ENCODE measurements around the gene RGS12.

The RGS12 gene

DNA sequence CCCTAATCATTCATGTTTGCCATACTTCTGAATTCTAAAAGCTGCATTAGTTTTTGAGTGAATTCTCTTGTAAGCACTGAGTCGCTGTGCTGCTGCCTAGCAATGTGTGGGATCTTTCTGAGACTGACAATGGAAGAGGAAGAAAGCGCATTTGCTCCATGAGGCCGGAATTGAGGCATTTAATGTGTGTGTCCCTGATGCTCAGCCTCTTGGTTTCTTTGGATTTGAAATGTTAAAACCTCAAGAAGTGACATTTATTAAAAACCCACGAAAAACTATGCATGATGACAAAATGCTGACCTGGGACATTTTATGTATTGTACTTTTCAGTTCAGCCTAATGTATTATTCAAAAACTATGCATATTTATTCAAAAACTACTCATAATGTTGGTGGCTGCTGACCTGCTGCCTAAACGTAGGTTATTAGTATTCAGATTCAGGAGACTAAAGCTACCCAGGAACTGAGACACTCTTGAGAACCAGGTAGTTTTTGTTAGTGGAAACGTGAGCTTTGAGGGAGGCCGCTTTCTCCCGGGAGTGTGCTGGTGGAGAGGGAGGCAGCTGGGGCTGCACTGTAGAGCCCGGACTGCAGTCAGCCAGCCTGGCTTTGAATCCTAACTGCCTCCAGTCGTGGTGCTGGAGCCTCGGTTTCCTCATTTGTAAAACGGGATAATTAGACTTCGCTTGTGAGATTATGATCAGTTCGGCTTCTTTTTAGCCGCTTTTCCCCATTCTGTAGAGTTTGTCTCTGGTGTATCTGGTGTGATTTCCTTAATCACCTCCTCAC lies 11.3 kb downstream of the RGS12 start:
- in situ Hi-C loops (cut with HindIII; ENCODE audit: low pct_ligation_motif_present, low pct_unique_long_range_greater_than_20kb, low sequenced_read_pairs) = no loop called here
- DNase-seq = no peak

DNA sequence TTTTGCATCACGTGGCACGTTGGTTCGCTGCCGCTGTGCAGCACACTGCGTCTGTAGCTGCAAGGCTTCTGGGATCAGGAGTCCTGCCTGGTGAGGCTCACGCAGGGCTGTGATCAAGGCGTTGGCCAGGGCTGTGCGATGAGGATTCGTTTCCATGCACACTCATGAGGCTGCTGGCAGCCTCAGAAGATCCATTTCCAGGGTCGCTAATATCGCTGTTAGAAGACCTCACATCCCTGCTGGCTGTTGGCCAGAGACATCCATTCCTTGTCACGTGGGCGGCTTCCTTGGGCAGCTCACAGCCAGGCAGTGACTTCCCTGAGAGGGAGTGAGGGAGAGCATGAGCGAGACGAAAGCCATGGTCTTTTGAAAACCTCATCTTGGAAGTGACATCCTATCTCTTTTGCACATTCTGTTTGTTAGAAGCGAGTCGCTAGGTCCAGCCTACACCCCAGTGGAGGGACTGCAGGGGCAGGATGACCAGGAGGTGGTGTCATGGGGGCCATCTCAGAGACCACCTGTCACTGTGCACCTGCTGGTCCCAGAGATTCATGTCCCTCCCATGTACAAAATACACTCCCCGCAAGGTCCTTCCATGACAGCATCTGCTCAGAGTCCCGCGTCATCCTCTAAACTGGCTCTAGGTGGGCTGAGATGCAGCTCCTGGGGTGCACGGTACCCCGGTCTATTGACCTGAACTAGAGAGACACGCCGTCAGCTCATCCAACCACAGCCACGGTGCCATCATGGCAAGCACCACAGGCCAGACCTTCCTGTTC lies 12.2 kb downstream of the RGS12 start:
- DNase-seq = no peak
- in situ Hi-C loops (cut with HindIII; ENCODE audit: low pct_ligation_motif_present, low pct_unique_long_range_greater_than_20kb, low sequenced_read_pairs) = no loop called here

DNA sequence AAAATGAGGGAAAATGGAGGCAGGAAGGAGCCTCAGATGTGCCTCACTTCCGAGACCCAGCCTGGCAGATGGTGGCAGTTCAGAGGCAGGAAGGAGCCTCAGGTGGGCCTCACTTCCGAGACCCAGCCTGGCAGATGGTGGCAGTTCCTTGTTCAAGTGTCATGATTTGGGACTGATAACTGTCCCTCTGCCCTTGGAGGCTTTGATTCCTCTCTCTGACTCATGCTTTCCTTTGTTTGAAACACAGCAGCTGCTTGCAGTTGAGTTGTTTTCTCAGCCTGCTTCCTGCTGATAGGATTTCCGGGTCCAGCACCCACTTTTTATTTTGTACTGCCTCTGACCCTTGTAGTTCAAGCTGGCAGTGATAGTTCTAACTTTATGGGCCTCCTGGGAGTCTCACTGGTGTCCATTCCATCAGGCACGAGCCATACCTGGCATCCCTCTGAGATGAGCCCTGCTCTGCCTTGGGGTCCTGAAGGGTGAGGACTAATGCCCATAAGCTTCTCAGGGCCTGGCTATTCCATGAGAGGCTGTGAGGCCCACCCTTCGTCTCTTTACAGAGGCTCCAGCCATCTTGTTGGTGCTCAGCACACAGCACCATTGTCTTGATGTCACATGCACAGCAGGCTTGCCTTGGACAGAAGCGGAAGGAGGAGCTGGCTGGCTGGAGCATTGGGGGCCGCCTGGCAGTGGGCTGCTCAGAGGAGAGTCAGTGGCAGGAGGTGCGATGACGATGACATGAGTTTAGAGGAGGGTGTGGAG lies 13.0 kb downstream of the RGS12 start:
- in situ Hi-C loops (cut with HindIII; ENCODE audit: low pct_ligation_motif_present, low pct_unique_long_range_greater_than_20kb, low sequenced_read_pairs) = no loop called here

DNA sequence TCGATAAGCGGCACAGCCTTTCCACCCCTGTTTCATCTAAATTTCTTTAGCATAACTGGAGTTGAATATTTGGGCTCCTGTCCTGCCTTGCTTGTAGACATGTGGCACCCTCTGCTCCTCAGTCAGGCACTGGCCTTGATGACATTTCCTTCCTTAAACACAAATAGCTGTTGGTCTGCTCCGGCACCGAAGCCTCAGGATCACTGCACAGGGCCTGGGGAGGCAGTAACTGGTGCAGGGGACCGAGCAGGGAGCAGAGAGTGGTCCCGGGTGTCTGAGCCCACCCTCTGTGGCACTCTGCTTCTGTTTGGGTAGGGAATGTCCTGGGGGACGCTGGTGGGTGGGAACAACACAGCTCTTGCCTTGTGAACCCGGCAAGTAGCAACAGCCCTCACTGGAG lies 13.6 kb downstream of the RGS12 start:
- in situ Hi-C loops (cut with HindIII; ENCODE audit: low pct_ligation_motif_present, low pct_unique_long_range_greater_than_20kb, low sequenced_read_pairs) = no loop called here
- no peak for DNase-seq

More for the DNA sequence above, 13.0 kb downstream of the RGS12 start:
- DNase-seq = no peak

DNA sequence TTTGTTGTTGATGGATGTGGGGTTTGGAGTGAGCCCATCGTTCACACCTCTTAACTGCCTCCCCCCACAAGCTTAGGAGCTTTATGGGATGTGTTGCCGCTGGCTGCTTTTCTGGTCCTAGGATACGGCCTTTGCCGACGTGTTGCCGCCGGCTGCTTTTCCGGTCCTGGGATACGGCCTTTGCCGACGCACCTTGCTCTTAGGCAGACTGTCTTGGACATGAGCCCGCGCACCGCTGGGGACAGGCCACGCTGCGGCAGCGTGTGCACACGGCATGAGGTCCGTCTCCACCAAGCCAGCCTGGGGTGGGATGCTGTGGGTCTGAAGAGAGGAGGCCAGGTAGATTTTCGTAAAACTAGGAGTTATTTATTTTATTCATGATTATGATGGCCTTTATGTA lies 14.2 kb downstream of the RGS12 start:
- in situ Hi-C loops (cut with HindIII; ENCODE audit: low pct_ligation_motif_present, low pct_unique_long_range_greater_than_20kb, low sequenced_read_pairs) = no loop called here

DNA sequence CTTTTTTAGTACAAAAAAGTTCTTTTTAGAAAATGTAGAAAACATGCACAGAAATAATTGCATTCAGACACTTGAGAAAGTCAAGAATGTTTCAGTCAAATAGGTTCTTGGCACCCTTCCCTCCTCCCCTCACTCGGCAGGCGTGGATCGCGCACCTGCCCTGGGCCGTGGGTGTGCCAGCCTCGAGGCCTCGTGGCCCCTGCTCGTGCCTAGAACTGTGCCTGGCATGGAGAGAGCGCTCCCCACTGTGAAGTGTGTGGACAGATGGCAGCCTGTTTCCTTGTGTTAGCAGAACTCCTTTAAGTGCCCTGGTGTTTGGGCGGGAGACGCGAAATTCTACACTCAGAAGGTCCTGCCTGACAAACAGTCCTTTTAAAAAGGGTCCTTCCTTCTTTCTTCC lies 14.7 kb downstream of the RGS12 start:
- in situ Hi-C loops (cut with HindIII; ENCODE audit: low pct_ligation_motif_present, low pct_unique_long_range_greater_than_20kb, low sequenced_read_pairs) = no loop called here
- no peak for DNase-seq

More for the DNA sequence above, 14.2 kb downstream of the RGS12 start:
- no peak for DNase-seq

DNA sequence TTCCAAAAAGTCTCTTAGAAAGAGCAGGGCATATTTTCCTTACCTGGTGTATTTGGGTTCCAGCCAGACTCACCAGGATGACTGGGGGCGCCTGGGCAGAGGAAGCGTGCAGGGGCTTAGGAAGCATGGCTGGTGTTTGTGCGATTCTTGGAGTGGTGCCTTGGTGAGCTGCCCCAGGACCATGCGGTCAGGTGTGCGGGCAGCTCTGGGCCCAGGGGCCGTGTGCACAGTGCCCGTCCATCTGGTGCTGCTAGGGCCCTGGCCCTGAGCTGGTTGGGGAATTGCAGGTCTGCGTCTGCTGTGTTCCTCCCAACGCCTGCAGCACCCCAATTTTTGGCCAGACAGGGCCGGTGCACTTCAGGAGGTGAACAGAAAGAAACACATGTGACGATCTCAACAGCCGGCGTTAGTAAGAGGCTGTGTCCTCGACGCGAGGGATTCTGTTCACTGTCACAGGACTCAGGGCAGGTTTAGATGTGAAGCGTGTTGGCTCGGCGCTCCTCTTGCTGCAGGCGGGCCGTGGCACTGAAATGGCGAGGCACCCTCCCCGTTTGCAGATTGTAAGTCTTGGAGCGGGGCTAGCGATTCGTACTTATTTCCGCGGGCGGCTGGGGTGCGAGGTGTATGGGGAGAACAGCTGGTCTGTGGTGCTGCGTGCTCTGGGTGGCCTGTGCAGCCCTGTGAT lies 15.2 kb downstream of the RGS12 start:
- in situ Hi-C loops (cut with HindIII; ENCODE audit: low pct_ligation_motif_present, low pct_unique_long_range_greater_than_20kb, low sequenced_read_pairs) = no loop called here
- DNase-seq = no peak

DNA sequence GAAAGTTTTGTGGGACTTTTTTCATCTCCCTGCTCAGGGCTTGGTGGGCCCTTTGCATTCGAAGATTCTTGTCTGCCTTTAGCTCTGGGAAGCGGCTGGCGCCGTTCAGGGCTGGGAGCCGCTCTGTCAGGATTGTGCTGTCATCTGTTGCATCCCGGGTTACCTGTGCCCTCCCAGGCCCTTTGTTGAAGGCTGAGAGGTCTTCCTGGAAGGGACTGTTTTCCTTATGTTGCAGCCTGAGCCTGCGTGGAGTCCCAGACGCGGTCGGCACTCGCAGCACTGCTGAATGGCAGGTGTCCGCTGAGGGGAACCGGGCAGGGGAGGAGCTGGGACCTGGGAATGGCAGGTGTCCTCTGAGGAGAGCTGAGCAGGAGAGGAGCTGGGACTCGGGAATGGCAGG lies 15.9 kb downstream of the RGS12 start:
- DNase-seq = no peak
- in situ Hi-C loops (cut with HindIII; ENCODE audit: low pct_ligation_motif_present, low pct_unique_long_range_greater_than_20kb, low sequenced_read_pairs) = no loop called here

DNA sequence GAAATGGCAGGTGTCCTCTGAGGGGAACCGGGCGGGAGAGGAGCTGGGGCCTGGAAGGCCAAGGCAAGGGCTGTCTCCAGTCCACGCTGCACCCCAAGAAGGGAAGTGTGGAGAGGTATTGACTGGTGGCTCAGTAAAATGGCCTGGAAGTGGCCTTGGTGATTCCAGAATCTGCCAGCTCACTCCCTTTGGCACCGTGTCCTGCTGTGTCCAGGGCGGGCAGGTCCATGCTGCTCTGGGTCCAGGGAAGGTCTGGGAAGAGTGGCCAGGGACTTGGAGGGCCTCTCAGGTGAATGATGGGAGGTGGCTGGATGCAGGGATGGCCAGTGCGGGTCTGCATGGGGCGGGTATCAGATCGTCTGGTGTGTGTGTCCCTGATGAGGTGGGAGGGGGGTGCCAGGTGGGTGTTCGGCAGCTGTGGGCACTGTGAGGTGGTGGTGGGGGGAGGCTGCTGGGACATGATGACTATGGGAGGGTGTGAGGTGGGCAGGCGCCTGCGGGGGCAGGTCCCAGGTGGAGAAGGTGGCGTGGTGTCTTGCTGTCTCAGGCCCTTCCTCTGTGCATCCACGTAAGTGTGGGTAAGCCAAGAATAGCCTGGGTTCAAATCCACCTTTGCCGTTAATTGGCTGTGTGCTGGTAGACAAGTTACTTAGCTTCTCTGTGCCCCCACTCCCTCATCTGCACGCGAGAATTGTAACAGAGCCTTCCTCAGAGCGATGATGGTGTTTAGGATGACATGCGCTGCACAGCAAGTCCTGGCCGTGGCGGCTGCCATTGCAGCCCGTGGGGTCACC lies 17.7 kb downstream of the RGS12 start:
- DNase-seq = no peak
- in situ Hi-C loops (cut with HindIII; ENCODE audit: low pct_ligation_motif_present, low pct_unique_long_range_greater_than_20kb, low sequenced_read_pairs) = no loop called here

DNA sequence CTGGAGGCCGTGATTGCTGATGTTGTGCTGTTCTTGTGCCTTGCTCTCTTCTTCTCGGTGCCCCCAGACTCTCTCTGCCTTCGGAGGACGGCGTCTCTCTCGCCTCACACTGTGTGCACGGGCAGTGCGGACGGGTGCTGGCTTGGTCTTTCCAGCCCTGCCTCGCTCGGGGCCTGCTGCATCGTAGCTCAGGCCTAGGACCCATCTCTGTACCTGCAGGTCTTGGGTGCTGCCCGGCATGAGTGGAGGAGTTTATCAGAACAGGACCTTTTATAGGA lies 18.2 kb downstream of the RGS12 start:
- in situ Hi-C loops (cut with HindIII; ENCODE audit: low pct_ligation_motif_present, low pct_unique_long_range_greater_than_20kb, low sequenced_read_pairs) = no loop called here
- DNase-seq = no peak

DNA sequence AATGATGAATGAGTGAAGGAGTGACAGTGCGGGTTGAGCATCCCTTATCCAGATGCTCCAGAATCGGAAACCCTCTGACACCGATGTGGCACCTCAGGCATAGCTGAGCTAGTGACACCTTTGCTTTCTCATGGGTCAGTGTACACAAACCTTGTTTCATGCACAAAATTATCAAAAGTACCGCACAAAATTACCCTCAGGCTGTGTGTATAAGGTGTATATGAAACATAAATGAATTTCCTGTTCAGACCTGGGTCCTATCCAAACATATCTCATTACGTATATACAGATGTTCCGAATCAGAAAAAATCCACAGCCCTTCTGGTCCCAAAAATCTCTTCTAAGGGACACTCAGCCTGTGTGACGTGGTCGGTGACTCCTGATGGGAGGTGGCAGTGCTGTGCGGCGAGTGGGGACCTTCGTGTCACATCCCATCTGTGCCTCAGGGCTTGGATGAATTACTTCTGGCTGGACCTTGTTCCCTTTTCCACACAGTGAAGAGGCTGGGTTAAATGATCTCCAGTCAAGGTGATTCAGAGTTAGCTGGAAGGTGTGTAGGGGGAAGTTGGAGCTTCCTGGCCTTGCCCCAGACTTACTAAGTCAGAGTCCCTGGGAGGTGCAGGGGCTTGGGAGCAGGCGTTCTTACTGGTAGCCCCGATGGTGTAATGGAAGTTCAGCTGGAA lies 18.8 kb downstream of the RGS12 start:
- no peak for DNase-seq
- in situ Hi-C loops (cut with HindIII; ENCODE audit: low pct_ligation_motif_present, low pct_unique_long_range_greater_than_20kb, low sequenced_read_pairs) = no loop called here

DNA sequence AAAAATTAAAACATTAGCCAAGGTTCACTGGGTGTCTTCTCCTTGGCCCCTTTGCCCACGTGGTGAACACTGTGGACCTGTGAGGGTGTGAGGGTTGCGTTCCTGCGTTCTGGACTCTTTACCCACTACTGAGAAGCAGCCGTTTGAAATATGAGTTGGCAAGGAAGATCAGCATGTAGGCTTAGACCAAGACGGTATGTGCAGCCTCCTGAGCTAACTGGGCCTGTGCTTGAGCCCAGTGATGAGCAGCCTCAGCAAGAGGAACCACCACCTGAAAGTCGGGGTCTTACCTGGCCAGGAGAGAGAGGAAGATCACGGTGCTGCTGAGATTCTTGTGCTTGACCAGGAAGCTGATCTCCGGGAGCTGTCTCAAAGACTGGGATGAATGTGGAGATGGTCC lies 19.5 kb downstream of the RGS12 start:
- DNase-seq = no peak
- in situ Hi-C loops (cut with HindIII; ENCODE audit: low pct_ligation_motif_present, low pct_unique_long_range_greater_than_20kb, low sequenced_read_pairs) = no loop called here

DNA sequence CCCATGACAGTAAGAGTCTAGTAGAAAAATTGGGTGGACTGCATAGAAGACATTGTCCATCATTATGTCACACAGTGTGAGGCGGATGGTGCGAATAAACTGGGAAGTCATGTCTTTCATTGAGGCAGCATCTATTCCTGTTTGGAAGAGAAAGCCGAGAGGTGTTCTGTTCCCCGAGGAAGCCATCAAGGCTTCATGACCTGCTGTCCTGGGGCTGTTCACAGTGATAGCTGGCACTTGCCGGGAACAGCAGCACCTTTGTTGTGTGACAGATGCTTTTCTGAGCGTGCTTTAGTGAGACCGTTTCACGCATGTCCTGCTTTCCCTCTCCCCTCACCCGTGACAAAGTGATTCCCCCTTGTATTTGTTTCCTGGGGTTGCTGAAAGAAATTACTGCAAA lies 20.3 kb downstream of the RGS12 start:
- no peak for DNase-seq
- in situ Hi-C loops (cut with HindIII; ENCODE audit: low pct_ligation_motif_present, low pct_unique_long_range_greater_than_20kb, low sequenced_read_pairs) = no loop called here

DNA sequence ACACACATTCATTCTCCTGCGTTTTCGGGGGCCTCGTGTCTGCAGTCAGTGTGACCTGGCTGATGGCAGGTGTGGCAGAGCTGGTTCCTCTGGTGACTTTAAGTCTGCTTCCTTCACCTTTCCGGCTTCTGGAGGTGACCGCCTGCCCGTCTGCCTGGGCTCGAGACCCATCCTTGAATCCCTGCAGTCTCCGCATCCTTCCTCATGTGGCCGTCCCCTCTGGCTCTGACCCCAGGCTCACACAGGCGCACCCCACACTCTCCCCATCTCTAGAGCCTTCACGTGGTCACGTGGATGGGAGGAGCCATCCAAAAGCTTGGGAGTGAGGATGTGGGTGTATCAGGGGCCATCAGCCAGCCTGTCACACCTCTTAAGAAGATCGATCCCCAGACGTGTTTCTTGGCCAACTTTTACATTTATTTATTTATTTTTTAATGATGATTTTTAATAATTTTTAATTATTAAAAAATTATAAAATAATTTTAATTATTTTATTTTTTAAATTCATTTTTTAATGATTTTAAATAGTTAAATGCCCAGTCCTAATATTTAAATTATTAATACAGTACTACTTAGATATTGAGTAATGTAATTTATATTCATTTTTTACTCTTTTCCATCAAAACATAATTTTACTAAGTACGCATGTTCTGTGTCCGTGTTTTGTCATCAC lies 20.9 kb downstream of the RGS12 start:
- no peak for DNase-seq

DNA sequence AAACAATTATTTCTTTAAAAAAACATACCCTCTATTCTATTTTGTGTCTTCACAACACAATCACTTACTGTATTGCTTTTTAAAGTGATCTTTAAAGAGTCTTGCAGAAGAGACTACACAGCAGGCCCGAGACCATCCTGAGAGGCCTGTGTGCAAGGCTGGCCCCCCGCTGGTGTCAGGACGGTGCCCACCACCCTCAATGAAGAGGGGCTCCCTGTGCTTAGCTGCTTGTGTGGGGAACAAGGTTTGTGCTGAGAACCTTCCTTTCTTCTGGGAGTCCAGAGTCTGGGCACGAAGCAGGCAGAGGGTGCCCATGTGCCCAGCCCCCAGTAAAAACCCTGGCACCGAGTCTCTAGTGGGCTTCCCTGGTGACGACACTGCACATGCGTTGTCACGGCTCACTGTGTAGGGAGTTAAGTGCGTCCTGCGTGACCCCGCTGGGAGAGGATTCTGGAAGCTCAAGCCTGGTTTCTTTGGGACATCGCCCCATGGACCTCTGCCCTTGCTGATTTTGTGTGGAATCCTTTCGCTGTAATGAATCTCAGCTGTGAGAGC lies 22.0 kb downstream of the RGS12 start:
- in situ Hi-C loops (cut with HindIII; ENCODE audit: low pct_ligation_motif_present, low pct_unique_long_range_greater_than_20kb, low sequenced_read_pairs) = no loop called here
- no peak for DNase-seq

More for the DNA sequence above, 20.9 kb downstream of the RGS12 start:
- in situ Hi-C loops (cut with HindIII; ENCODE audit: low pct_ligation_motif_present, low pct_unique_long_range_greater_than_20kb, low sequenced_read_pairs) = no loop called here

DNA sequence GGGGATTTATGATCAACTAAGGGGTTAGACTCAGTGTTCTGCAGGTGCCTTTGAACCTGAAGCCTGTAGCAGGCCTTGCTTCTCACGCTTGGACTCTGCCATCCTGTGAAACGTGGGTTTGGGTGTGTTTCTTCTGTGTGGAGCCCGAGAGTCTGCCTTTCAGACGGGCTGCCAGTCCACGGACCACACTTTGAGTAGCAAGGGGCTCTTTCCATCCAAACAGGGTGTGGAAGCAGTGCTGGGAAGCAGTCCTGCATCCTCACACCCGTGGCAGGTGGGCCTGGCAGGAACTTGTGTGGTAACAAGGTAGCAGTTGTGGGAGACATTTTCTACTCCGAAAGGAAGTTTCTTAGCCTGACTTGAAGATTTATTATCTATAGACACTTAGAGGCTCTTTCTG lies 22.7 kb downstream of the RGS12 start:
- in situ Hi-C loops (cut with HindIII; ENCODE audit: low pct_ligation_motif_present, low pct_unique_long_range_greater_than_20kb, low sequenced_read_pairs) = no loop called here
- no peak for DNase-seq

DNA sequence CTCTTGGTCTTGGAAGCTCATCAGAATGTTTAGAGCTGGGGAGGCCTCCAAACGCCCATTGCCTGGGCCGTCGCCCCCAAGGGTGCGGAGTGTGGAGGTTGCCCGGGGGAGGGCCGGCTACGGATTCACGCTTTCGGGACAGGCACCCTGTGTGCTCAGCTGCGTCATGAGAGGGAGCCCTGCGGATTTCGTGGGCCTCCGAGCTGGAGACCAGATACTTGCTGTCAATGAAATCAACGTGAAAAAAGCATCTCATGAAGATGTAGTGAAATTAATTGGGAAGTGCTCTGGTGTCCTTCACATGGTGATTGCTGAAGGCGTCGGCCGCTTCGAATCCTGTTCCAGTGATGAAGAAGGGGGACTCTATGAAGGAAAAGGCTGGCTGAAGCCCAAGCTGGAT lies 23.3 kb downstream of the RGS12 start:
- no peak for DNase-seq
- in situ Hi-C loops (cut with HindIII; ENCODE audit: low pct_ligation_motif_present, low pct_unique_long_range_greater_than_20kb, low sequenced_read_pairs) = no loop called here
